SK-N-SH (cell line): Measurements from ENCODE around the gene EML2. TPM values are rescaled to one million over a fixed set of nuclear protein-coding genes. Genes with fewer than 3 reads are reported as not detected.

ENCODE experiments used
- CTCF ChIA-PET: fragments of 300-600, 350-600 bp; formaldehyde crosslinking; extraction: SDS; loops from one replicate; lab custom pipeline; 2021; lab: Yijun Ruan, JAX
- POLR2A ChIA-PET: fragments of 350-600 bp; sonication (Branson Sonifier 250); formaldehyde crosslinking; extraction: SDS; loops from one replicate; lab custom pipeline; 2020; ENCODE audit warnings: antibody characterized with exemption, inconsistent platforms; lab: Yijun Ruan, JAX
- DNase-seq: peaks from one replicate; pipeline ENCODE4 v3.0.0; 2012
- H2AFZ ChIP-seq: fragments of 200-600 bp; sonication (generic); 2 replicates; pipeline ENCODE4 v1.8.1; 2016; ENCODE audit warnings: antibody characterized with exemption, mild to moderate bottlenecking, low read depth
- H3F3A ChIP-seq: fragments of 200-600 bp; sonication (generic); replicated peaks from 2 replicates; pipeline ENCODE3; 2016; ENCODE audit warnings: antibody characterized with exemption, mild to moderate bottlenecking; ENCODE audit not compliant: insufficient read depth
- H3K27ac ChIP-seq, 2 experiments: fragments of 200-500 bp in 1 of 2; fragments of 200-600 bp in 1 of 2; sonication (Bioruptor generic) in 1 of 2; sonication (generic), shearing (Covaris generic) in 1 of 2; 2 replicates each; pipeline versions ENCODE4 v1.5.1 to v1.6.1; 2014 to 2016; ENCODE audit warnings: low read depth in 2 of 2, inconsistent platforms in 1 of 2, low read length in 1 of 2, mild to moderate bottlenecking in 1 of 2, mixed read lengths in 1 of 2
- H3K27me3 ChIP-seq: fragments of 200-600 bp; sonication (generic), shearing (Covaris generic); 2 replicates; pipeline ENCODE4 v1.6.1; 2016; ENCODE audit warnings: mixed run types; ENCODE audit not compliant: insufficient read depth
- H3K36me3 ChIP-seq, 2 experiments: fragments of 200-500 bp in 1 of 2; fragments of 200-600 bp in 1 of 2; sonication (Bioruptor generic) in 1 of 2; sonication (generic) in 1 of 2; replicated peaks in 1 of 2; 2 replicates each; pipeline versions ENCODE3 to v1.5.1; 2014 to 2016; ENCODE audit warnings: low read length in 1 of 2, mild to moderate bottlenecking in 1 of 2; ENCODE audit not compliant: insufficient read depth in 2 of 2, control insufficient read depth in 1 of 2
- H3K4me1 ChIP-seq, 2 experiments: fragments of 200-500 bp in 1 of 2; fragments of 200-600 bp in 1 of 2; sonication (Bioruptor generic) in 1 of 2; sonication (generic), shearing (Covaris generic) in 1 of 2; 2 replicates each; pipeline versions ENCODE4 v1.5.1 to v1.6.1; 2014 to 2016; ENCODE audit warnings: low read depth in 1 of 2, low read length in 1 of 2, mixed run types in 1 of 2; ENCODE audit not compliant: insufficient read depth in 2 of 2, control insufficient read depth in 1 of 2
- H3K4me2 ChIP-seq: fragments of 200-600 bp; sonication (generic), shearing (Covaris generic); 2 replicates; pipeline ENCODE4 v1.6.1; 2017; ENCODE audit warnings: mixed run types
- H3K4me3 ChIP-seq, 2 experiments: fragments of 200-500 bp in 1 of 2; fragments of 200-600 bp in 1 of 2; sonication (Bioruptor generic) in 1 of 2; sonication (generic), shearing (Covaris generic) in 1 of 2; 2 replicates each; pipeline versions ENCODE4 v1.5.1 to v1.8.1; 2014 to 2016; ENCODE audit warnings: low read depth in 2 of 2, inconsistent platforms in 1 of 2, low read length in 1 of 2, mild to moderate bottlenecking in 1 of 2, mixed read lengths in 1 of 2, moderate library complexity in 1 of 2
- H3K79me2 ChIP-seq: fragments of 200-600 bp; sonication (generic); 2 replicates; pipeline ENCODE4 v1.8.1; 2017; ENCODE audit warnings: mild to moderate bottlenecking; ENCODE audit not compliant: insufficient read depth
- H3K9ac ChIP-seq: fragments of 200-600 bp; sonication (generic); 2 replicates; pipeline ENCODE4 v1.6.1; 2017; ENCODE audit warnings: mixed run types
- H3K9me2 ChIP-seq: fragments of 200-600 bp; sonication (generic); 2 replicates; pipeline ENCODE4 v1.6.1; 2017; ENCODE audit warnings: mixed run types
- H3K9me3 ChIP-seq: fragments of 200-600 bp; sonication (generic); 2 replicates; pipeline ENCODE4 v1.6.1; 2017; ENCODE audit warnings: mixed run types, mild to moderate bottlenecking, moderate library complexity
- H4K20me1 ChIP-seq: fragments of 200-600 bp; sonication (generic); 2 replicates; pipeline ENCODE4 v1.6.1; 2017; ENCODE audit warnings: mild to moderate bottlenecking, mixed run types; ENCODE audit not compliant: insufficient read depth
- CHD2 ChIP-seq: fragments of 150-350 bp; IDR thresholded peaks from 2 replicates; pipeline ENCODE4 v1.6.1; 2018; ENCODE audit warnings: low read length; ENCODE audit not compliant: partially characterized antibody
- ELF1 ChIP-seq: IDR thresholded peaks from 2 replicates; pipeline ENCODE4 v1.4.0; 2012
- FOXM1 ChIP-seq: IDR thresholded peaks from 2 replicates; pipeline ENCODE4 v1.4.0; 2012; ENCODE audit warnings: low read depth, mild to moderate bottlenecking
- GABPA ChIP-seq: IDR thresholded peaks from 2 replicates; pipeline ENCODE4 v1.4.0; 2012; ENCODE audit warnings: low read depth, mild to moderate bottlenecking
- MAX ChIP-seq: IDR thresholded peaks from 2 replicates; pipeline ENCODE4 v1.4.0; 2012; ENCODE audit warnings: low read depth
- MXI1 ChIP-seq: IDR thresholded peaks from 2 replicates; pipeline ENCODE4 v1.6.1; 2012; ENCODE audit warnings: mild to moderate bottlenecking, low read depth, low read length, improper control_type of control experiment
- NRF1 ChIP-seq: IDR thresholded peaks from 2 replicates; pipeline ENCODE4 v1.6.1; 2012; ENCODE audit warnings: low read depth, mild to moderate bottlenecking, low read length
- PBX3 ChIP-seq: IDR thresholded peaks from 2 replicates; pipeline ENCODE4; 2012
- POLR2AphosphoS5 ChIP-seq: IDR thresholded peaks from 2 replicates; pipeline ENCODE4 v1.6.1; 2012; ENCODE audit warnings: low read depth, low read length
- RFX5 ChIP-seq: IDR thresholded peaks from 2 replicates; pipeline ENCODE4 v1.6.1; 2012; ENCODE audit warnings: mild to moderate bottlenecking, improper control_type of control experiment, low read length
- TAF1 ChIP-seq: IDR thresholded peaks from 2 replicates; pipeline ENCODE4 v1.6.1; 2012; ENCODE audit warnings: low read depth, mild to moderate bottlenecking, low read length, moderate library complexity, borderline replicate concordance
- TEAD4 ChIP-seq: IDR thresholded peaks from 2 replicates; pipeline ENCODE4 v1.4.0; 2012; ENCODE audit warnings: mild to moderate bottlenecking, borderline replicate concordance; ENCODE audit not compliant: insufficient read depth
- YY1 ChIP-seq: IDR thresholded peaks from 2 replicates; pipeline ENCODE4 v1.4.0; 2012; ENCODE audit warnings: low read depth, mild to moderate bottlenecking
- WGBS: methylation state at CpG from one replicate; pipeline ENCODE4 v1.1.6; 2017; ENCODE audit warnings: low lambda C conversion rate; 5-methylcytosine and 5-hydroxymethylcytosine counted together
- polyA plus RNA-seq, 3 experiments: library from polyadenylated mRNA; depleted of rRNA; stranded (reverse); fragments of >200 nt; gene quantifications; 2 replicates each; pipeline ENCODE4 v1.2.3, GENCODE V29; 2012
- TF ChIP-seq, protein P1 (sequence below): fragments of 150-350 bp; IDR thresholded peaks from 2 replicates; pipeline ENCODE4 v1.6.1; 2016; ENCODE audit warnings: mild to moderate bottlenecking, low read depth, low read length
- TF ChIP-seq, protein P2 (sequence below): IDR thresholded peaks from 2 replicates; pipeline ENCODE4 v1.6.1; 2012; ENCODE audit warnings: mild to moderate bottlenecking, low read depth, low read length, moderate library complexity
- TF ChIP-seq, protein P3 (sequence below): IDR thresholded peaks from 2 replicates; pipeline ENCODE4 v1.4.0; 2012; ENCODE audit warnings: low read depth, borderline replicate concordance

Gene EML2
- polyA plus RNA-seq, 1 of the 3 experiments (the other 2 are of a cell fraction), result 12.4 TPM

DNA sequence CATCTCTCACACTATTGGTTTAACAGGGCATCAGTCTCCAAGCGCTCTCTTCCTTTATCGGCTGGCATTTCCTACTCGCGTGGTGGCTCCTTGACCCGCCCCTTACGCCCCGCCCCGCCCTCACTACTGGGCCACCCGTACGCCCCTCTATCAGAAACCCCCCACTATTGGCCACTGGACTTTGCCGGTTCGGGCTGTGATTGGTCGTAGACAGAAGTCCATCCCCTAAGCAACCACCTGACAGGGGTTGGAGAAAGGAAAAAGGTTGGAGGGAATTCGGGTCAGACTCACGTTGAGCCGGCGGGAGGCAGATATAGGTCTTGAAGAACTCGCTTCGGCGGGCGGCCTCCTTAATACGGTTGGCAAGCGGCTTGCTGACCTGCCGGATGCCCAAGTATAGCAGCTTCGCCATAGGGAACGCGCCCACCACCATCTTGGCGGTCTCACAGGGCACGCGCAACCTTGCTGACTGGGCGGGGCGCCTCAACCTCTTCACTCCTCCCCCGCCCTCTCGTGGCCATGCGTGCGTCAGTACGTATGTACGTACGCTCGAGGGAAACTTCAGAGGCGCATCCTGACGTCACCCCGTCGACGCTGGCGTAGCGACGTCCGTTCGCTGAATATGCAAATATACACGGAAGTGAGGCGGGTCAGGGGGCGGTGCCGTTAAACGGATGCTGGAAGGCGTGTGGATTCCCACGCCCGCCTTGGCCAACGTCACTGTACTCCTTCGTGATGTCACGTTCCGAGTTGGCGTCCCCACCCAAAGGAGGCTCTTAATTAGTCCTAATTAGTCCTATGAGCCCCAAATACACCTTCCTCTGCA lies 54.7 kb downstream of the EML2 start, which contains the start of gene OPA3:
TSS of gene OPA3 (minus strand) at position 471 of the 826 bp plus-strand sequence. CDS start at position 433, 38 bp downstream.
- Histone ChIP-seq H3K27me3 (no peaks in the 10 kb centered on the region), H3K36me3 (peaks cover 0 to 3% of the 10 kb centered on the region in 2 experiments), H3K9me3 (no peaks in the 10 kb centered on the region), H2AFZ (peak within 1 kb of the TSS; percentile 94), H3K9ac (peak within 1 kb of the TSS; percentile 89), H3K4me1 (peaks cover 0 to 5% of the 10 kb centered on the region in 2 experiments; a peak in 1 of 4 replicates), H3K4me3 (peak within 1 kb of the TSS; percentile 70), H3K4me2 (peak within 1 kb of the TSS; percentile 85), H3K27ac (peak within 1 kb of the TSS; percentile 90 to 92), H3F3A (peaks cover 9% of the 10 kb centered on the region), H3K9me2 (no peaks in the 10 kb centered on the region), H3K79me2 (peaks cover 40% of the 10 kb centered on the region), H4K20me1 (no peaks in the 10 kb centered on the region)
- peak; percentile 63; the same call in 1 of the 2 replicates for TF ChIP-seq MAX
- peak; percentile 92 for TF ChIP-seq ELF1
- TF ChIP-seq TAF1, result peak; percentile 46; the same call in 1 of the 2 replicates
- peak; percentile 75 for TF ChIP-seq CHD2
- no peak for TF ChIP-seq FOXM1
- TF ChIP-seq, protein P1, sequence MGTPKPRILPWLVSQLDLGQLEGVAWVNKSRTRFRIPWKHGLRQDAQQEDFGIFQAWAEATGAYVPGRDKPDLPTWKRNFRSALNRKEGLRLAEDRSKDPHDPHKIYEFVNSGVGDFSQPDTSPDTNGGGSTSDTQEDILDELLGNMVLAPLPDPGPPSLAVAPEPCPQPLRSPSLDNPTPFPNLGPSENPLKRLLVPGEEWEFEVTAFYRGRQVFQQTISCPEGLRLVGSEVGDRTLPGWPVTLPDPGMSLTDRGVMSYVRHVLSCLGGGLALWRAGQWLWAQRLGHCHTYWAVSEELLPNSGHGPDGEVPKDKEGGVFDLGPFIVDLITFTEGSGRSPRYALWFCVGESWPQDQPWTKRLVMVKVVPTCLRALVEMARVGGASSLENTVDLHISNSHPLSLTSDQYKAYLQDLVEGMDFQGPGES, result peak; percentile 84
- TF ChIP-seq YY1, result peak; percentile 86
- TF ChIP-seq NRF1, result peak; percentile 75
- peak; percentile 84; the same call in 1 of the 2 replicates for TF ChIP-seq MXI1
- TF ChIP-seq, protein P2, sequence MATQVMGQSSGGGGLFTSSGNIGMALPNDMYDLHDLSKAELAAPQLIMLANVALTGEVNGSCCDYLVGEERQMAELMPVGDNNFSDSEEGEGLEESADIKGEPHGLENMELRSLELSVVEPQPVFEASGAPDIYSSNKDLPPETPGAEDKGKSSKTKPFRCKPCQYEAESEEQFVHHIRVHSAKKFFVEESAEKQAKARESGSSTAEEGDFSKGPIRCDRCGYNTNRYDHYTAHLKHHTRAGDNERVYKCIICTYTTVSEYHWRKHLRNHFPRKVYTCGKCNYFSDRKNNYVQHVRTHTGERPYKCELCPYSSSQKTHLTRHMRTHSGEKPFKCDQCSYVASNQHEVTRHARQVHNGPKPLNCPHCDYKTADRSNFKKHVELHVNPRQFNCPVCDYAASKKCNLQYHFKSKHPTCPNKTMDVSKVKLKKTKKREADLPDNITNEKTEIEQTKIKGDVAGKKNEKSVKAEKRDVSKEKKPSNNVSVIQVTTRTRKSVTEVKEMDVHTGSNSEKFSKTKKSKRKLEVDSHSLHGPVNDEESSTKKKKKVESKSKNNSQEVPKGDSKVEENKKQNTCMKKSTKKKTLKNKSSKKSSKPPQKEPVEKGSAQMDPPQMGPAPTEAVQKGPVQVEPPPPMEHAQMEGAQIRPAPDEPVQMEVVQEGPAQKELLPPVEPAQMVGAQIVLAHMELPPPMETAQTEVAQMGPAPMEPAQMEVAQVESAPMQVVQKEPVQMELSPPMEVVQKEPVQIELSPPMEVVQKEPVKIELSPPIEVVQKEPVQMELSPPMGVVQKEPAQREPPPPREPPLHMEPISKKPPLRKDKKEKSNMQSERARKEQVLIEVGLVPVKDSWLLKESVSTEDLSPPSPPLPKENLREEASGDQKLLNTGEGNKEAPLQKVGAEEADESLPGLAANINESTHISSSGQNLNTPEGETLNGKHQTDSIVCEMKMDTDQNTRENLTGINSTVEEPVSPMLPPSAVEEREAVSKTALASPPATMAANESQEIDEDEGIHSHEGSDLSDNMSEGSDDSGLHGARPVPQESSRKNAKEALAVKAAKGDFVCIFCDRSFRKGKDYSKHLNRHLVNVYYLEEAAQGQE, result no peak
- peak; percentile 68 for TF ChIP-seq GABPA
- TF ChIP-seq POLR2AphosphoS5, result peak; percentile 62
- peak; percentile 78 for TF ChIP-seq RFX5
- TF ChIP-seq TEAD4, result no peak
- TF ChIP-seq PBX3, result peak; percentile 99
- TF ChIP-seq, protein P3, sequence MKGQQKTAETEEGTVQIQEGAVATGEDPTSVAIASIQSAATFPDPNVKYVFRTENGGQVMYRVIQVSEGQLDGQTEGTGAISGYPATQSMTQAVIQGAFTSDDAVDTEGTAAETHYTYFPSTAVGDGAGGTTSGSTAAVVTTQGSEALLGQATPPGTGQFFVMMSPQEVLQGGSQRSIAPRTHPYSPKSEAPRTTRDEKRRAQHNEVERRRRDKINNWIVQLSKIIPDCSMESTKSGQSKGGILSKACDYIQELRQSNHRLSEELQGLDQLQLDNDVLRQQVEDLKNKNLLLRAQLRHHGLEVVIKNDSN, result peak; percentile 83
- peak; percentile 95 for DNase-seq
- 2% methylated on average over 58 of the region's 63 CpGs for WGBS
- POLR2A ChIA-PET, result interaction anchor here (0.5 to 1.0 kb wide), 2 partner anchors 9 to 19 kb away, joined by 3 read pairs; no protein-coding TSS in a partner anchor
- CTCF ChIA-PET, result interaction anchor here (1.0 to 2.1 kb wide), 4 partner anchors 59 to 157 kb away, joined by 3 to 5 read pairs (median 4); no protein-coding TSS in a partner anchor
